Activated CD8-positive, alpha-beta memory T cell treated with anti-CD3 and anti-CD28 coated beads, Interleukin-2, amount 10 ng/mL, durations not matched to agents 7 days and 5 days (primary cell): ENCODE measurements around the gene LPCAT1. TPM values are rescaled to one million over a fixed set of nuclear protein-coding genes. Genes with fewer than 3 reads are reported as not detected.

Experiments
- ATAC-seq: fragments of 150-1000 bp; cut with Tn5 transposase; one replicate; pipeline ENCODE4 v1.10.0; 2021; ENCODE audit warnings: moderate library complexity
- CTCF ChIA-PET: fragments of 350-600 bp; sonication (Branson Sonifier 250); formaldehyde crosslinking; loops from one replicate; lab custom pipeline; 2021; ENCODE audit warnings: antibody characterized with exemption; lab: Charles Lee
- DNase-seq: peaks from one replicate; pipeline ENCODE4 v3.0.0-alpha.2; 2020
- H3K27ac Mint-ChIP-seq: one replicate; pipeline ENCODE4 v1.8.0; 2021; ENCODE audit warnings: mild to moderate bottlenecking, mixed read lengths
- H3K27me3 Mint-ChIP-seq: one replicate; pipeline ENCODE4 v1.8.0; 2021; ENCODE audit warnings: mixed read lengths
- H3K36me3 Mint-ChIP-seq: one replicate; pipeline ENCODE4 v1.8.0; 2021; ENCODE audit warnings: mild to moderate bottlenecking, mixed read lengths
- H3K4me1 Mint-ChIP-seq: one replicate; pipeline ENCODE4 v1.8.0; 2021; ENCODE audit warnings: mixed read lengths
- H3K4me3 Mint-ChIP-seq: one replicate; pipeline ENCODE4 v1.8.0; 2021; ENCODE audit warnings: mild to moderate bottlenecking, moderate library complexity, mixed read lengths
- H3K9me3 Mint-ChIP-seq: one replicate; pipeline ENCODE4 v1.8.0; 2022; ENCODE audit warnings: low read depth, mixed read lengths
- total RNA-seq, 2 experiments: library from RNA; stranded (reverse); gene quantifications; one replicate each; pipeline ENCODE4 v1.2.3, GENCODE V29; 2021

The LPCAT1 gene
- total RNA-seq, 2 experiments from 2014 or later: 83.8 to 85.3 TPM

- ATAC-seq: peak; percentile 58
These were observed 28.8 kb downstream of the LPCAT1 start for GRCh38 chr5:1494780-1495524.

GRCh38 chr5:1493941-1494340 lies 29.8 kb downstream of the LPCAT1 start:
- peak overlapping the region; percentile 65 for H3K27ac Mint-ChIP-seq
- H3K9me3 Mint-ChIP-seq: no peaks in the 10 kb centered on the region
- ATAC-seq (no peak), DNase-seq (no peak)
- peaks cover 79% of the 10 kb centered on the region for H3K4me1 Mint-ChIP-seq
- H3K27me3 Mint-ChIP-seq: no peaks in the 10 kb centered on the region
- H3K4me3 Mint-ChIP-seq: peak overlapping the region; percentile 17
- CTCF ChIA-PET: interaction anchor here (1.0 kb wide), 1 partner anchor 14 kb away, joined by 5 read pairs; no protein-coding TSS in a partner anchor
- H3K36me3 Mint-ChIP-seq: peaks cover 40% of the 10 kb centered on the region

More at GRCh38 chr5:1494780-1495524, 28.8 kb downstream of the LPCAT1 start:
- Mint-ChIP-seq H3K9me3 (no peaks in the 10 kb centered on the region), H3K4me3 (peak overlapping the region; percentile 48), H3K36me3 (peaks cover 34% of the 10 kb centered on the region), H3K27ac (peak overlapping the region; percentile 66), H3K4me1 (peaks cover 73% of the 10 kb centered on the region), H3K27me3 (no peaks in the 10 kb centered on the region)
- DNase-seq: peak; percentile 61
- CTCF ChIA-PET: interaction anchor here (0.7 kb wide), 1 partner anchor 24 kb away, joined by 3 read pairs; no protein-coding TSS in a partner anchor

GRCh38 chr5:1493413-1493812 lies 30.3 kb downstream of the LPCAT1 start:
- CTCF ChIA-PET: interaction anchor here (0.8 to 1.0 kb wide), 2 partner anchors 10 to 13 kb away, joined by 3 to 5 read pairs; no protein-coding TSS in a partner anchor
- H3K4me1 Mint-ChIP-seq: peaks cover 82% of the 10 kb centered on the region

GRCh38 chr5:1492757-1493156 lies 31.0 kb downstream of the LPCAT1 start:
- Mint-ChIP-seq H3K27ac (no peak overlapping the region), H3K36me3 (peaks cover 41% of the 10 kb centered on the region), H3K9me3 (no peaks in the 10 kb centered on the region), H3K4me3 (peak overlapping the region; percentile 26), H3K27me3 (no peaks in the 10 kb centered on the region), H3K4me1 (peaks cover 87% of the 10 kb centered on the region)
- ATAC-seq: no peak
- CTCF ChIA-PET: interaction anchor here (0.8 to 1.3 kb wide), 3 partner anchors 10 to 113 kb away, joined by 3 to 5 read pairs (median 4); no protein-coding TSS in a partner anchor
- peak; percentile 73 for DNase-seq

More at GRCh38 chr5:1493413-1493812, 30.3 kb downstream of the LPCAT1 start:
- Mint-ChIP-seq H3K4me3 (peak overlapping the region; percentile 17), H3K9me3 (no peaks in the 10 kb centered on the region), H3K36me3 (peaks cover 37% of the 10 kb centered on the region), H3K27ac (peak overlapping the region; percentile 65), H3K27me3 (no peaks in the 10 kb centered on the region)
- ATAC-seq (no peak), DNase-seq (no peak)

- H3K4me1 Mint-ChIP-seq: peaks cover 88% of the 10 kb centered on the region
These were observed 33.4 kb downstream of the LPCAT1 start for GRCh38 chr5:1490376-1490775.

GRCh38 chr5:1489754-1490153 lies 34.0 kb downstream of the LPCAT1 start:
- CTCF ChIA-PET: interaction anchor here (0.8 to 1.8 kb wide), 7 partner anchors 14 to 163 kb away, joined by 3 to 10 read pairs (median 3); partner anchors contain the start of gene LPCAT1
- ATAC-seq (no peak), DNase-seq (no peak)
- Mint-ChIP-seq H3K4me1 (peaks cover 87% of the 10 kb centered on the region), H3K36me3 (peaks cover 52% of the 10 kb centered on the region), H3K9me3 (no peaks in the 10 kb centered on the region), H3K27me3 (no peaks in the 10 kb centered on the region), H3K4me3 (peak overlapping the region; percentile 55), H3K27ac (peak overlapping the region; percentile 91)

More at GRCh38 chr5:1490376-1490775, 33.4 kb downstream of the LPCAT1 start:
- Mint-ChIP-seq H3K36me3 (peaks cover 52% of the 10 kb centered on the region), H3K27me3 (no peaks in the 10 kb centered on the region), H3K9me3 (no peaks in the 10 kb centered on the region), H3K27ac (peak overlapping the region; percentile 91), H3K4me3 (no peak overlapping the region)
- CTCF ChIA-PET: interaction anchor here (1.2 to 1.8 kb wide), 2 partner anchors 13 to 46 kb away, joined by 3 to 10 read pairs; no protein-coding TSS in a partner anchor
- DNase-seq: no peak
- no peak for ATAC-seq

GRCh38 chr5:1488882-1489680 lies 34.7 kb downstream of the LPCAT1 start:
- Mint-ChIP-seq H3K36me3 (peaks cover 48% of the 10 kb centered on the region), H3K27ac (peak overlapping the region; percentile 91), H3K4me3 (peak overlapping the region; percentile 55), H3K9me3 (no peaks in the 10 kb centered on the region), H3K4me1 (peaks cover 82% of the 10 kb centered on the region), H3K27me3 (no peaks in the 10 kb centered on the region)
- CTCF ChIA-PET: interaction anchor here (0.8 to 1.8 kb wide), 7 partner anchors 14 to 164 kb away, joined by 3 to 10 read pairs (median 3); partner anchors contain the start of gene LPCAT1
- DNase-seq (peak; percentile 85), ATAC-seq (peak; percentile 86)

GRCh38 chr5:1487079-1487764 lies 36.5 kb downstream of the LPCAT1 start:
- Mint-ChIP-seq H3K4me3 (no peak overlapping the region), H3K4me1 (peaks cover 69% of the 10 kb centered on the region), H3K36me3 (peaks cover 38% of the 10 kb centered on the region)

GRCh38 chr5:1486271-1486670 lies 37.5 kb downstream of the LPCAT1 start:
- no peak for ATAC-seq
- CTCF ChIA-PET: interaction anchor here (1.0 to 1.6 kb wide), 2 partner anchors 17 to 158 kb away, joined by 4 to 7 read pairs; no protein-coding TSS in a partner anchor
- Mint-ChIP-seq H3K4me1 (peaks cover 63% of the 10 kb centered on the region), H3K27me3 (no peaks in the 10 kb centered on the region), H3K4me3 (no peak overlapping the region), H3K27ac (peak overlapping the region; percentile 6), H3K9me3 (no peaks in the 10 kb centered on the region), H3K36me3 (peaks cover 31% of the 10 kb centered on the region)
- DNase-seq: no peak

More at GRCh38 chr5:1487079-1487764, 36.5 kb downstream of the LPCAT1 start:
- DNase-seq (no peak), ATAC-seq (no peak)
- Mint-ChIP-seq H3K9me3 (no peaks in the 10 kb centered on the region), H3K27ac (no peak overlapping the region), H3K27me3 (no peaks in the 10 kb centered on the region)
- CTCF ChIA-PET: interaction anchor here (1.0 to 1.6 kb wide), 2 partner anchors 16 to 157 kb away, joined by 4 to 7 read pairs; no protein-coding TSS in a partner anchor

GRCh38 chr5:1485579-1486118 lies 38.1 kb downstream of the LPCAT1 start:
- Mint-ChIP-seq H3K27ac (no peak overlapping the region), H3K4me3 (no peak overlapping the region), H3K9me3 (no peaks in the 10 kb centered on the region), H3K36me3 (peaks cover 25% of the 10 kb centered on the region), H3K4me1 (peaks cover 56% of the 10 kb centered on the region), H3K27me3 (no peaks in the 10 kb centered on the region)
- DNase-seq (no peak), ATAC-seq (no peak)
- CTCF ChIA-PET: no interaction called here

- CTCF ChIA-PET: no interaction called here
These were observed 38.8 kb downstream of the LPCAT1 start for GRCh38 chr5:1484730-1485578.

More at GRCh38 chr5:1484730-1485578, 38.8 kb downstream of the LPCAT1 start:
- Mint-ChIP-seq H3K9me3 (no peaks in the 10 kb centered on the region), H3K4me3 (no peak overlapping the region), H3K27ac (peak overlapping the region; percentile 24), H3K4me1 (peaks cover 49% of the 10 kb centered on the region), H3K36me3 (peaks cover 25% of the 10 kb centered on the region), H3K27me3 (no peaks in the 10 kb centered on the region)
- no peak for ATAC-seq
- DNase-seq: no peak
